Measurements from ENCODE around the gene CHMP4A.
"Not testable (repeated sequence)": the region's sequence is repeated elsewhere in the genome, so short reads cannot be mapped to it uniquely, and the experiment has no call there.

CHMP4A gene

DNA sequence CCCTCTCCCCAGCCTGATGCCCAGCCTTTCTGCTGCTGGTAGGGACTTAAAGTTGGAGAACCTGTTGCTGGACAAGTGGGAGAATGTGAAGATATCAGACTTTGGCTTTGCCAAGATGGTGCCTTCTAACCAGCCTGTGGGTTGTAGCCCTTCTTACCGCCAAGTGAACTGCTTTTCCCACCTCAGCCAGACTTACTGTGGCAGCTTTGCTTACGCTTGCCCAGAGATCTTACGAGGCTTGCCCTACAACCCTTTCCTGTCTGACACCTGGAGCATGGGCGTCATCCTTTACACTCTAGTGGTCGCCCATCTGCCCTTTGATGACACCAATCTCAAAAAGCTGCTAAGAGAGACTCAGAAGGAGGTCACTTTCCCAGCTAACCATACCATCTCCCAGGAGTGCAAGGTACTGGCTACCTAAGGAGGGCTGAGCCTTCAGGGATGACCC lies 6.2 kb downstream of the CHMP4A start:
- no peaks in the 10 kb centered on the region for H3K36me3 ChIP-seq (ENCODE audit: low read length)
- H3K9ac ChIP-seq (ENCODE audit: low read length): no peak overlapping the region
- no peak overlapping the region for H3K4me3 ChIP-seq (ENCODE audit: insufficient read depth, low read length, poor library complexity, severe bottlenecking)
- H3K27ac ChIP-seq (ENCODE audit: low read depth, low read length): no peak overlapping the region
- no peaks in the 10 kb centered on the region for H3K9me2 ChIP-seq (replicated peaks; ENCODE audit: insufficient read depth, low read length)
- H3K4me2 ChIP-seq (ENCODE audit: low read depth, low read length, poor library complexity, severe bottlenecking): no peak overlapping the region
- no peaks in the 10 kb centered on the region for H4K20me1 ChIP-seq (ENCODE audit: low read depth, low read length)
- H3F3A ChIP-seq (ENCODE audit: insufficient read depth): peaks cover 6% of the 10 kb centered on the region; the same call in 1 of the 2 replicates
- no peaks in the 10 kb centered on the region for H3K9me3 ChIP-seq (ENCODE audit: insufficient read depth, low read length)
- H2AFZ ChIP-seq (ENCODE audit: low read depth, low read length, severe bottlenecking): no peak overlapping the region
- no peaks in the 10 kb centered on the region for H3K27me3 ChIP-seq (ENCODE audit: low read length)
- TF ChIP-seq, protein P1, sequence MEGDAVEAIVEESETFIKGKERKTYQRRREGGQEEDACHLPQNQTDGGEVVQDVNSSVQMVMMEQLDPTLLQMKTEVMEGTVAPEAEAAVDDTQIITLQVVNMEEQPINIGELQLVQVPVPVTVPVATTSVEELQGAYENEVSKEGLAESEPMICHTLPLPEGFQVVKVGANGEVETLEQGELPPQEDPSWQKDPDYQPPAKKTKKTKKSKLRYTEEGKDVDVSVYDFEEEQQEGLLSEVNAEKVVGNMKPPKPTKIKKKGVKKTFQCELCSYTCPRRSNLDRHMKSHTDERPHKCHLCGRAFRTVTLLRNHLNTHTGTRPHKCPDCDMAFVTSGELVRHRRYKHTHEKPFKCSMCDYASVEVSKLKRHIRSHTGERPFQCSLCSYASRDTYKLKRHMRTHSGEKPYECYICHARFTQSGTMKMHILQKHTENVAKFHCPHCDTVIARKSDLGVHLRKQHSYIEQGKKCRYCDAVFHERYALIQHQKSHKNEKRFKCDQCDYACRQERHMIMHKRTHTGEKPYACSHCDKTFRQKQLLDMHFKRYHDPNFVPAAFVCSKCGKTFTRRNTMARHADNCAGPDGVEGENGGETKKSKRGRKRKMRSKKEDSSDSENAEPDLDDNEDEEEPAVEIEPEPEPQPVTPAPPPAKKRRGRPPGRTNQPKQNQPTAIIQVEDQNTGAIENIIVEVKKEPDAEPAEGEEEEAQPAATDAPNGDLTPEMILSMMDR (IDR thresholded peaks at IDR 0.05; ENCODE audit: insufficient read depth, low read length, poor library complexity, severe bottlenecking): no peak
- TF ChIP-seq EZH2phosphoT487 (conservative IDR thresholded peaks at IDR 0.05; ENCODE audit: low read length): no peak
- no peaks in the 10 kb centered on the region for H3K79me2 ChIP-seq (ENCODE audit: insufficient read depth, low read length)

DNA sequence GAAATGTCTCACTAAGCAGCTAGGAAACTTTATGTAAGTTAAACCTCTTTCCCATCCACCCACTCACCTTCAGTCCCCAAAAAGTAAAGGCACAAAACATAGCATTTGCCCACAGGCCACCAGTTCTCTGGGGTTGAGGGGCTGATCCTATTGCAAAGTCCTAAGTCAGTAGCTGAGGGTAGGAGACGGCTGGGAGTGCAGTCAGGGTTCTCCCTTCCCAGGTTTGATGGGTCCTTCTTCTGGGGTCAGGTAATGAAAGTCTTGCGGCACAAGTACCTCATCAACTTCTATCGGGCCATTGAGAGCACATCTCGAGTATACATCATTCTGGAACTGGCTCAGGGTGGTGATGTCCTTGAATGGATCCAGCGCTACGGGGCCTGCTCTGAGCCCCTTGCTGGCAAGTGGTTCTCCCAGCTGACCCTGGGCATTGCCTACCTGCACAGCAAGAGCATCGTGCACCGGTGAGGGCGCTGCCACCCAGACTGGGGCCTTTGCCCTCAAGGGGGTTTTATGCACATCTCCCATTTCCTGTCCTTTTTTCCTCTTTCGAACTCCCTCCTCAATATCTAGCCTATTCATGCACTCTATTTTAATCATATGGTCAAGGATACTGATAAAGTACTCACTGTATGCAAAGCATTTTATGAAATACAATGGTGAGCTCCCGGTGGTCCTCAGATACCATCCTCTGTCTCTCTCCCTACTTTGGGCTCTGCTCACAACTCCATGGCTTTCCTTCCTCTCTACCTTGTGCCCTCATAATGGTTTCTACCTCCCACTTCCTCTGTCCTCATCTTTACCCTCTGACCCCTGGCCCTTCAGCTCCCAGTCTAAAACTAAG lies 6.8 kb downstream of the CHMP4A start:
- no peak overlapping the region for H3K4me3 ChIP-seq (ENCODE audit: insufficient read depth, low read length, poor library complexity, severe bottlenecking)
- TF ChIP-seq, protein P1 (IDR thresholded peaks at IDR 0.05; ENCODE audit: insufficient read depth, low read length, poor library complexity, severe bottlenecking): no peak
- TF ChIP-seq EZH2phosphoT487 (conservative IDR thresholded peaks at IDR 0.05; ENCODE audit: low read length): no peak
- H3K36me3 ChIP-seq (ENCODE audit: low read length): peaks cover under 1% of the 10 kb centered on the region; the same call in 1 of the 2 replicates
- no peaks in the 10 kb centered on the region for H4K20me1 ChIP-seq (ENCODE audit: low read depth, low read length)
- no peak overlapping the region for H3K9ac ChIP-seq (ENCODE audit: low read length)
- H3F3A ChIP-seq (ENCODE audit: insufficient read depth): peaks cover 6% of the 10 kb centered on the region; the same call in 1 of the 2 replicates
- no peaks in the 10 kb centered on the region for H3K9me3 ChIP-seq (ENCODE audit: insufficient read depth, low read length)
- no peaks in the 10 kb centered on the region for H3K79me2 ChIP-seq (ENCODE audit: insufficient read depth, low read length)
- H2AFZ ChIP-seq (ENCODE audit: low read depth, low read length, severe bottlenecking): no peak overlapping the region
- H3K27me3 ChIP-seq (ENCODE audit: low read length): no peaks in the 10 kb centered on the region
- no peak overlapping the region for H3K27ac ChIP-seq (ENCODE audit: low read depth, low read length)
- H3K9me2 ChIP-seq (replicated peaks; ENCODE audit: insufficient read depth, low read length): no peaks in the 10 kb centered on the region
- H3K4me2 ChIP-seq (ENCODE audit: low read depth, low read length, poor library complexity, severe bottlenecking): no peak overlapping the region

DNA sequence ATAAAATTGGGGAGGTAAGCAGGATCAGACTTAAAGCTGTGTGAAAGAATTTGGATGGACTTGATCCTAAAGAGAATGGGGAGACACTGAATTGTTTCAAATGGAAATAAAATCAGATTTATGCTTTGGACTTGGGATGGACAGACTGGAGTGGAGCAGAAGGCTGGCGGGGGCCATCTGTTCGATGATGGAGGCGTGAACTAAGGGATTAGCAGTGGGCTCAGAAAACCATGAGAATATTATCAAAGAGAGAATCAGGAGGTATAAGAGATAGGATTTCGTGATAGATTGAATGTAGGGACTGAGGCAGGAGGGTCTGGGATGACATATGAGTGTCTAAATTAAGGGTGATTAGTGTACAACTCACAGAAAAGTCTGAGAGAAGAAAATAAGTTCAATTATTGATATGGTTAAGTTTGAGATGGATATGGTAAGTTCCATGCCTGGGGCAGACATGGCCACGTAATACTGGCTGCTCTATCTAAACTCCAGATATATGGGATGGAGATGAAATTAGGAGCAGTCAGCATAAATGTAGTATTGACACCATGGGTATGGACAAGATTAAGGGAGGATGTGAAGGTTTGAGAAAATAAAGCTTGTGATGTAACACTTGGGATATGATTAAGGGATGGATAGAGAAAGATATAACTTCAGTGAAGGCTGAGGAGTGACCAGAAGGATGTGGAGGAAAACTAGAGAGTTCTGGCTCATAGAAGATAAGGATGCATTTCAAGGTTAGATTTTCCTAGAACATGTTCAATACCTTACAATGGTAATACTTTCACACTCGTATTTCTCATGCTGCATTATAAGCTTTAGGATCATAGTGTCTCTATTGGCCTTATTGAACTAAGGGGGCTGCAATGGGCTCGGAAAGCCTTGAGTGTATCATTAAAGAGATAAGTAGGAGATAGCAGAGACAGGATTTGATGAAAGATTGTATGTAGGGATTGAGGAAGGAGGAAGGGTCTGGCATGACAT lies 8.8 kb downstream of the CHMP4A start:
- Histone ChIP-seq H3K4me2 (ENCODE audit: low read depth, low read length, poor library complexity, severe bottlenecking) (no peak overlapping the region), H3K9me2 (replicated peaks; ENCODE audit: insufficient read depth, low read length) (no peaks in the 10 kb centered on the region), H3F3A (ENCODE audit: insufficient read depth) (peaks cover 6% of the 10 kb centered on the region; the same call in 1 of the 2 replicates), H2AFZ (ENCODE audit: low read depth, low read length, severe bottlenecking) (no peak overlapping the region), H3K27me3 (ENCODE audit: low read length) (no peaks in the 10 kb centered on the region), H3K9ac (ENCODE audit: low read length) (no peak overlapping the region), H3K36me3 (ENCODE audit: low read length) (peaks cover 3% of the 10 kb centered on the region; the same call in 1 of the 2 replicates), H4K20me1 (ENCODE audit: low read depth, low read length) (no peaks in the 10 kb centered on the region), H3K27ac (ENCODE audit: low read depth, low read length) (no peak overlapping the region), H3K79me2 (ENCODE audit: insufficient read depth, low read length) (no peaks in the 10 kb centered on the region), H3K4me3 (ENCODE audit: insufficient read depth, low read length, poor library complexity, severe bottlenecking) (no peak overlapping the region), H3K9me3 (ENCODE audit: insufficient read depth, low read length) (no peaks in the 10 kb centered on the region)
- TF ChIP-seq, protein P1 (IDR thresholded peaks at IDR 0.05; ENCODE audit: insufficient read depth, low read length, poor library complexity, severe bottlenecking): no peak
- TF ChIP-seq EZH2phosphoT487 (conservative IDR thresholded peaks at IDR 0.05; ENCODE audit: low read length): no peak

DNA sequence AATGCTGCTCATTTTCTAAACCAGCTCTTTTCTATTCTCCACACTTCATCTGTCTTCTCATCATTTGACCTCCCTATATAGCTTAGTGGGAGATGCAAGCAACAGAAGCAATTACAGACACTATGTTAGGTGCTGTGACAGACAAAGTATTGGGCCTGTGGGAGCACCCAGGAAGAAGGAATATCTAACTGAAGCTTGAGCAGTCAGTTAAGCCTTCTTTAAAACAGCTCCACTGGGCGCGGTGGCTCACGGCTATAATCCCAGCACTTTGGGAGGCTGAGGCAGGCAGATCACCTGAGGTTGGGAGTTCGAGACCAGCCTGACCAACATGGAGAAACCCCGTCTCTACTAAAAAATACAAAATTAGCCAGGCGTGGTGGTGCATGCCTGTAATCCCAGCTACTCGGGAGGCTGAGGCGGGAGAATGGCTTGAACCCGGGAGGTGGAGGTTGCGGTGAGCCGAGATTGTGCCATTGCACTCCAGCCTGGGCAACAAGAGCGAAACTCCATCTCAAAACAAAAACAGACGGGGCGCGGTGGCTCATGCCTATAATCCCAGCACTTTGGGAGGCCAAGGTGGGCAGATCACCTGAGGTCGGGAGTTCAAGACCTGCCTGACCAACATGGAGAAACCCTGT lies 9.9 kb downstream of the CHMP4A start:
- H3K36me3 ChIP-seq (ENCODE audit: low read length); H3K9ac ChIP-seq (ENCODE audit: low read length); H3K9me2 ChIP-seq (replicated peaks; ENCODE audit: insufficient read depth, low read length); H3K27ac ChIP-seq (ENCODE audit: low read depth, low read length); H3K4me2 ChIP-seq (ENCODE audit: low read depth, low read length, poor library complexity, severe bottlenecking); H3K27me3 ChIP-seq (ENCODE audit: low read length); H3K79me2 ChIP-seq (ENCODE audit: insufficient read depth, low read length); H4K20me1 ChIP-seq (ENCODE audit: low read depth, low read length); H3K9me3 ChIP-seq (ENCODE audit: insufficient read depth, low read length); H3K4me3 ChIP-seq (ENCODE audit: insufficient read depth, low read length, poor library complexity, severe bottlenecking); H3F3A ChIP-seq (ENCODE audit: insufficient read depth); H2AFZ ChIP-seq (ENCODE audit: low read depth, low read length, severe bottlenecking): not testable (repeated sequence)

DNA sequence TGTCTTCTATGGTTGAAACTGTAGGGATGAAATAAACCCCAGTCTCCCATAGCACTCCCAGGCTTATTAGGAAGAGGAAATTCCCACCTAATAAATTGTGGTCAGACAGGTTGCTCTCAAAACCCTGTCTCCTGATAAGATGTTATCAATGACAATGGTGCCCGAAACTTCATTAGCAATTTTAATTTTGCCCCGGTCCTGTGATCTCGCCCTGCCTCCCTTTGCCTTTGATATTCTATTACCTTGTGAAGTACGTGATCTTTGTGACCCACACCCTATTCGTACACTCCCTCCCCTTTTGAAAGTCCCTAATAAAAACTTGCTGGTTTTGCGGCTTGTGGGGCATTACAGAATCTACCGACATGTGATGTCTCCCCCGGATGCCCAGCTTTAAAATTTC lies 10.8 kb downstream of the CHMP4A start:
- H3K27ac ChIP-seq (ENCODE audit: low read depth, low read length); H4K20me1 ChIP-seq (ENCODE audit: low read depth, low read length); H2AFZ ChIP-seq (ENCODE audit: low read depth, low read length, severe bottlenecking); H3K9ac ChIP-seq (ENCODE audit: low read length); H3K36me3 ChIP-seq (ENCODE audit: low read length); H3K4me3 ChIP-seq (ENCODE audit: insufficient read depth, low read length, poor library complexity, severe bottlenecking); H3F3A ChIP-seq (ENCODE audit: insufficient read depth); H3K4me2 ChIP-seq (ENCODE audit: low read depth, low read length, poor library complexity, severe bottlenecking); H3K9me2 ChIP-seq (replicated peaks; ENCODE audit: insufficient read depth, low read length); H3K79me2 ChIP-seq (ENCODE audit: insufficient read depth, low read length); H3K9me3 ChIP-seq (ENCODE audit: insufficient read depth, low read length); H3K27me3 ChIP-seq (ENCODE audit: low read length): not testable (repeated sequence)
